HepG2 (cell line): Measurements from ENCODE around the gene NRL. TPM values are rescaled to one million over a fixed set of nuclear protein-coding genes. Genes with fewer than 3 reads are reported as not detected.
A peak's percentile ranks its signal among the peaks of the same experiment; 100 is the strongest.

Experiments
- ATAD3A ChIP-seq: sonication (generic); formaldehyde crosslinking; IDR thresholded peaks from 2 replicates; pipeline ENCODE4 v1.4.0; 2020; ENCODE audit warnings: missing genetic modification reagents
- BRCA1 ChIP-seq: sonication (generic); formaldehyde crosslinking; IDR thresholded peaks from 2 replicates; pipeline ENCODE4 v1.4.0; 2020; ENCODE audit warnings: missing genetic modification reagents
- CBX2 ChIP-seq, 2 experiments: fragments of 200-600 bp in 1 of 2; sonication (generic); formaldehyde crosslinking in 1 of 2; IDR thresholded peaks; 2 replicates each; pipeline versions ENCODE4 v1.7.0 to v1.8.1; 2018 to 2022; ENCODE audit warnings: low read depth in 2 of 2, low read length in 1 of 2, mild to moderate bottlenecking in 1 of 2, missing genetic modification reagents in 1 of 2
- GTF3A ChIP-seq: sonication (generic); formaldehyde crosslinking; conservative IDR thresholded peaks from 2 replicates; pipeline ENCODE4 v1.4.0; 2020; ENCODE audit warnings: mild to moderate bottlenecking, missing genetic modification reagents
- HNRNPL ChIP-seq: fragments of 200-400 bp; formaldehyde crosslinking; IDR thresholded peaks from 2 replicates; pipeline ENCODE4 v1.6.1; 2017; ENCODE audit warnings: mild to moderate bottlenecking, low read depth, low read length
- HOXA3 ChIP-seq: sonication (generic); formaldehyde crosslinking; IDR thresholded peaks from 2 replicates; pipeline ENCODE4 v1.5.0; 2020; ENCODE audit warnings: missing genetic modification reagents
- KLF16 ChIP-seq, 2 experiments: sonication (generic) in 1 of 2; formaldehyde crosslinking in 1 of 2; IDR thresholded peaks; 2 replicates each; pipeline versions ENCODE4 v1.6.1 to v1.8.0; 2016 to 2023; ENCODE audit warnings: missing genetic modification reagents in 2 of 2, missing compliant biosample characterization in 1 of 2
- PHF8 ChIP-seq: sonication (generic); formaldehyde crosslinking; IDR thresholded peaks from 2 replicates; pipeline ENCODE4 v1.5.0; 2020; ENCODE audit warnings: missing genetic modification reagents
- PITX1 ChIP-seq: sonication (generic); formaldehyde crosslinking; IDR thresholded peaks from 2 replicates; pipeline ENCODE4 v1.5.1; 2020; ENCODE audit warnings: mild to moderate bottlenecking, missing genetic modification reagents
- SALL1 ChIP-seq: sonication (generic); formaldehyde crosslinking; IDR thresholded peaks from 2 replicates; pipeline ENCODE4 v1.8.0; 2022; ENCODE audit warnings: mild to moderate bottlenecking, missing genetic modification reagents
- SMAD9 ChIP-seq: sonication (generic); formaldehyde crosslinking; IDR thresholded peaks from 2 replicates; pipeline ENCODE4 v1.5.1; 2020; ENCODE audit warnings: mild to moderate bottlenecking, missing genetic modification reagents
- SNAI1 ChIP-seq: sonication (generic); formaldehyde crosslinking; IDR thresholded peaks from 2 replicates; pipeline ENCODE4 v1.5.0; 2020; ENCODE audit warnings: mild to moderate bottlenecking, missing genetic modification reagents, borderline replicate concordance
- SP1 ChIP-seq, 2 experiments: fragments of 450-650 bp in 1 of 2; sonication (generic) in 1 of 2; formaldehyde crosslinking in 1 of 2; IDR thresholded peaks; 2 replicates each; pipeline versions ENCODE4 v1.4.0 to v1.6.1; 2016 to 2020; ENCODE audit warnings: missing genetic modification reagents in 1 of 2
- TRIM24 ChIP-seq: sonication (generic); formaldehyde crosslinking; IDR thresholded peaks from 2 replicates; pipeline ENCODE4 v1.8.0; 2022; ENCODE audit warnings: mild to moderate bottlenecking, missing genetic modification reagents
- ZMYM4 ChIP-seq: sonication (generic); formaldehyde crosslinking; IDR thresholded peaks from 2 replicates; pipeline ENCODE4 v1.8.1; 2023; ENCODE audit warnings: mild to moderate bottlenecking, missing genetic modification reagents
- ZNF33B ChIP-seq: sonication (generic); formaldehyde crosslinking; IDR thresholded peaks from 2 replicates; pipeline ENCODE4 v1.5.1; 2020; ENCODE audit warnings: mild to moderate bottlenecking, missing genetic modification reagents
- ZNF83 ChIP-seq: sonication (generic); formaldehyde crosslinking; IDR thresholded peaks from 2 replicates; pipeline ENCODE4 v1.4.0; 2020; ENCODE audit warnings: missing genetic modification reagents, mild to moderate bottlenecking, borderline replicate concordance
- polyA plus RNA-seq, 8 experiments: library from polyadenylated mRNA; depleted of rRNA in 3 of 8; stranded (reverse) in 7 of 8; unstranded in 1 of 8; fragments of >200 nt; fragmentation: Illumina TruSeq in 4 of 8; extraction: Trizol in 4 of 8; gene quantifications; 2 replicates each; pipeline versions ENCODE4 v1.2.1 to v1.2.3, GENCODE V29; 2011 to 2016; ENCODE audit warnings: low read depth in 4 of 8, missing spikeins in 1 of 8, mixed read lengths in 1 of 8; ENCODE audit not compliant: insufficient read depth in 1 of 8
- total RNA-seq, 5 experiments: library from RNA; depleted of rRNA; stranded (reverse); fragments of >200 nt; fragmentation: Illumina TruSeq; extraction: Trizol; gene quantifications; 2 replicates each; pipeline ENCODE4 v1.2.3, GENCODE V29; 2016; ENCODE audit warnings: low read depth in 1 of 5
- TF ChIP-seq, protein P1 (sequence below): sonication (generic); formaldehyde crosslinking; IDR thresholded peaks from 2 replicates; pipeline ENCODE4 v1.4.0; 2020; ENCODE audit warnings: missing genetic modification reagents, borderline replicate concordance
- TF ChIP-seq, protein P2 (sequence below): sonication (generic); formaldehyde crosslinking; IDR thresholded peaks from 2 replicates; pipeline ENCODE4; 2020; ENCODE audit warnings: missing genetic modification reagents, mild to moderate bottlenecking, borderline replicate concordance
- TF ChIP-seq, protein P3 (sequence below): sonication (generic); formaldehyde crosslinking; IDR thresholded peaks from 2 replicates; pipeline ENCODE4 v1.4.0; 2020; ENCODE audit warnings: mild to moderate bottlenecking, low read depth, missing genetic modification reagents
- TF ChIP-seq, protein P4 (sequence below): IDR thresholded peaks from 2 replicates; pipeline ENCODE4 v1.6.1; 2018; ENCODE audit warnings: missing genetic modification reagents, mild to moderate bottlenecking, missing compliant biosample characterization

NRL gene
- total and polyA plus RNA-seq, 2 of the 13 experiments (the other 11 are each of a cell fraction or from before 2014, with no cell fraction given), result 2.5 to 4.7 TPM

DNA sequence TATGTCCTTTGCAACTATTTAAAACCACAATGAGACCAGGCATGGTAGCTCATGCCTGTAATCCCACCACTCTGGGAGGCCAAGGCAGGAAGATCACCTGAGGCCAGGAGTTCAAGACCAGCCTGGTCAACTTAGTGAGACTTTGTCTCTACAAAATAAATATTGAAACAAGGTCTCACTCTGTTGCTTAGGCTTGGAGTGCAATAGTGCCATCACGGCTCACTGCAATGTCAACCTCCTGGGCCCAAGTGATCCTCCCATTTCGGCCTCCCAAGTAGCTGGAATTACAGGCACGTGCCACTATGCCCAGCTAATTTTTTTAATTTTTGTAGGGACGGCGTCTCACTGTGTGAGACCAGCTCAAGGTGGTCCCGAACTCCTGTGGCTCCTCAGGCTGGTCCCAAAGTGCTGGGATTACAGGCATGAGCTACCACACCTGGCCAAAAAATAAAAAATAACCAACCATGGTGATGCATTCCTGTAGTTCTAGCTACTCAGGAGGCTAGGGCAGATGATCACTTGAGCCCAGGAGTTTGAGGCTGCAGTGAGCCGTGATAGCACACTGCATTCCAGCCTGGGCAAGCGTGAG is 14.8 kb upstream of the NRL start (continued):
- TF ChIP-seq, protein P1, sequence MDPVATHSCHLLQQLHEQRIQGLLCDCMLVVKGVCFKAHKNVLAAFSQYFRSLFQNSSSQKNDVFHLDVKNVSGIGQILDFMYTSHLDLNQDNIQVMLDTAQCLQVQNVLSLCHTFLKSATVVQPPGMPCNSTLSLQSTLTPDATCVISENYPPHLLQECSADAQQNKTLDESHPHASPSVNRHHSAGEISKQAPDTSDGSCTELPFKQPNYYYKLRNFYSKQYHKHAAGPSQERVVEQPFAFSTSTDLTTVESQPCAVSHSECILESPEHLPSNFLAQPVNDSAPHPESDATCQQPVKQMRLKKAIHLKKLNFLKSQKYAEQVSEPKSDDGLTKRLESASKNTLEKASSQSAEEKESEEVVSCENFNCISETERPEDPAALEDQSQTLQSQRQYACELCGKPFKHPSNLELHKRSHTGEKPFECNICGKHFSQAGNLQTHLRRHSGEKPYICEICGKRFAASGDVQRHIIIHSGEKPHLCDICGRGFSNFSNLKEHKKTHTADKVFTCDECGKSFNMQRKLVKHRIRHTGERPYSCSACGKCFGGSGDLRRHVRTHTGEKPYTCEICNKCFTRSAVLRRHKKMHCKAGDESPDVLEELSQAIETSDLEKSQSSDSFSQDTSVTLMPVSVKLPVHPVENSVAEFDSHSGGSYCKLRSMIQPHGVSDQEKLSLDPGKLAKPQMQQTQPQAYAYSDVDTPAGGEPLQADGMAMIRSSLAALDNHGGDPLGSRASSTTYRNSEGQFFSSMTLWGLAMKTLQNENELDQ (CRISPR knock-in tag), result no peak
- TF ChIP-seq PITX1 (0 out of 2 replicates have a peak, but pooled peaks have one; percentile 17), SP1 (IDR thresholded peaks at IDR 0.05) (no peak), SP1 (CRISPR knock-in tag; IDR thresholded peaks at IDR 0.05) (no peak), PHF8 (CRISPR knock-in tag) (no peak), HNRNPL (no peak), KLF16 (CRISPR knock-in tag; IDR thresholded peaks at IDR 0.05) (no peak), HOXA3 (CRISPR knock-in tag) (no peak), BRCA1 (CRISPR knock-in tag) (no peak), ZMYM4 (peak; percentile 21; the same call in 1 of the 2 replicates), ZNF83 (no peak), CBX2 (IDR thresholded peaks at IDR 0.05; ENCODE audit: low read depth, low read length) (no peak), CBX2 (CRISPR knock-in tag; IDR thresholded peaks at IDR 0.05; ENCODE audit: low read depth) (no peak), ZNF33B (CRISPR knock-in tag) (no peak), SMAD9 (CRISPR knock-in tag) (no peak), TRIM24 (no peak), SNAI1 (CRISPR knock-in tag) (no peak), GTF3A (CRISPR knock-in tag) (no peak), SALL1 (peak; percentile 42; the same call in 1 of the 2 replicates), ATAD3A (CRISPR knock-in tag) (no peak)
- TF ChIP-seq, protein P2, sequence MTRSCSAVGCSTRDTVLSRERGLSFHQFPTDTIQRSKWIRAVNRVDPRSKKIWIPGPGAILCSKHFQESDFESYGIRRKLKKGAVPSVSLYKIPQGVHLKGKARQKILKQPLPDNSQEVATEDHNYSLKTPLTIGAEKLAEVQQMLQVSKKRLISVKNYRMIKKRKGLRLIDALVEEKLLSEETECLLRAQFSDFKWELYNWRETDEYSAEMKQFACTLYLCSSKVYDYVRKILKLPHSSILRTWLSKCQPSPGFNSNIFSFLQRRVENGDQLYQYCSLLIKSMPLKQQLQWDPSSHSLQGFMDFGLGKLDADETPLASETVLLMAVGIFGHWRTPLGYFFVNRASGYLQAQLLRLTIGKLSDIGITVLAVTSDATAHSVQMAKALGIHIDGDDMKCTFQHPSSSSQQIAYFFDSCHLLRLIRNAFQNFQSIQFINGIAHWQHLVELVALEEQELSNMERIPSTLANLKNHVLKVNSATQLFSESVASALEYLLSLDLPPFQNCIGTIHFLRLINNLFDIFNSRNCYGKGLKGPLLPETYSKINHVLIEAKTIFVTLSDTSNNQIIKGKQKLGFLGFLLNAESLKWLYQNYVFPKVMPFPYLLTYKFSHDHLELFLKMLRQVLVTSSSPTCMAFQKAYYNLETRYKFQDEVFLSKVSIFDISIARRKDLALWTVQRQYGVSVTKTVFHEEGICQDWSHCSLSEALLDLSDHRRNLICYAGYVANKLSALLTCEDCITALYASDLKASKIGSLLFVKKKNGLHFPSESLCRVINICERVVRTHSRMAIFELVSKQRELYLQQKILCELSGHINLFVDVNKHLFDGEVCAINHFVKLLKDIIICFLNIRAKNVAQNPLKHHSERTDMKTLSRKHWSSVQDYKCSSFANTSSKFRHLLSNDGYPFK (CRISPR knock-in tag), result no peak
- TF ChIP-seq, protein P3, sequence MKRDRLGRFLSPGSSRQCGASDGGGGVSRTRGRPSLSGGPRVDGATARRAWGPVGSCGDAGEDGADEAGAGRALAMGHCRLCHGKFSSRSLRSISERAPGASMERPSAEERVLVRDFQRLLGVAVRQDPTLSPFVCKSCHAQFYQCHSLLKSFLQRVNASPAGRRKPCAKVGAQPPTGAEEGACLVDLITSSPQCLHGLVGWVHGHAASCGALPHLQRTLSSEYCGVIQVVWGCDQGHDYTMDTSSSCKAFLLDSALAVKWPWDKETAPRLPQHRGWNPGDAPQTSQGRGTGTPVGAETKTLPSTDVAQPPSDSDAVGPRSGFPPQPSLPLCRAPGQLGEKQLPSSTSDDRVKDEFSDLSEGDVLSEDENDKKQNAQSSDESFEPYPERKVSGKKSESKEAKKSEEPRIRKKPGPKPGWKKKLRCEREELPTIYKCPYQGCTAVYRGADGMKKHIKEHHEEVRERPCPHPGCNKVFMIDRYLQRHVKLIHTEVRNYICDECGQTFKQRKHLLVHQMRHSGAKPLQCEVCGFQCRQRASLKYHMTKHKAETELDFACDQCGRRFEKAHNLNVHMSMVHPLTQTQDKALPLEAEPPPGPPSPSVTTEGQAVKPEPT (CRISPR knock-in tag), result no peak
- TF ChIP-seq, protein P4, sequence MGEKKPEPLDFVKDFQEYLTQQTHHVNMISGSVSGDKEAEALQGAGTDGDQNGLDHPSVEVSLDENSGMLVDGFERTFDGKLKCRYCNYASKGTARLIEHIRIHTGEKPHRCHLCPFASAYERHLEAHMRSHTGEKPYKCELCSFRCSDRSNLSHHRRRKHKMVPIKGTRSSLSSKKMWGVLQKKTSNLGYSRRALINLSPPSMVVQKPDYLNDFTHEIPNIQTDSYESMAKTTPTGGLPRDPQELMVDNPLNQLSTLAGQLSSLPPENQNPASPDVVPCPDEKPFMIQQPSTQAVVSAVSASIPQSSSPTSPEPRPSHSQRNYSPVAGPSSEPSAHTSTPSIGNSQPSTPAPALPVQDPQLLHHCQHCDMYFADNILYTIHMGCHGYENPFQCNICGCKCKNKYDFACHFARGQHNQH (CRISPR knock-in tag), result no peak
